HCT116 (cell line): ENCODE data around the gene PPP2R5D. TPM values are rescaled to one million over a fixed set of nuclear protein-coding genes. Genes with fewer than 3 reads are reported as not detected.

Experiments
- ATAC-seq: fragments of 200-7000 bp; cut with Tn5 transposase; 2 replicates; pipeline ENCODE4 v1.9.1; 2020; ENCODE audit warnings: mild to moderate bottlenecking, moderate library complexity
- BruUV-seq: library from RNA; stranded (reverse); fragments of 400-500 nt; replicated peaks from 2 replicates; lab custom pipeline; 2021; lab: Mats Ljungman, UMichigan
- CTCF ChIA-PET: fragments of 300-600 bp; sonication (Branson Sonifier 250); formaldehyde crosslinking; loops from one replicate; lab custom pipeline; 2021; ENCODE audit warnings: antibody characterized with exemption; lab: Charles Lee
- POLR2A ChIA-PET: fragments of 300-600, 350-600 bp; sonication (Branson Sonifier 250); formaldehyde crosslinking; loops from one replicate; lab custom pipeline; 2021; ENCODE audit warnings: antibody characterized with exemption; lab: Charles Lee
- RAD21 ChIA-PET, 2 experiments: fragments of 300-600 bp; sonication (Branson Sonifier 250); formaldehyde crosslinking; loops; one replicate each; lab custom pipeline; 2023; ENCODE audit warnings: low total read pairs in 2 of 2; ENCODE audit not compliant: uncharacterized antibody in 2 of 2, unreplicated experiment in 2 of 2, low non-redundant PET in 1 of 2; lab: Charles Lee
- DNase-seq: peaks from one replicate; pipeline ENCODE4 v3.0.0-alpha.2; 2010; ENCODE audit warnings: low read depth, low spot score
- H2AFZ ChIP-seq: fragments of 200-600 bp; shearing (Covaris generic), sonication (generic); 2 replicates; pipeline ENCODE4 v1.6.1; 2017; ENCODE audit warnings: low read depth, mixed run types, mixed read lengths, antibody characterized with exemption, low read length; ENCODE audit not compliant: poor library complexity, severe bottlenecking
- H3K27ac ChIP-seq: 2 replicates; pipeline ENCODE4 v1.5.1; 2012; ENCODE audit warnings: low read depth, low read length
- H3K27me3 ChIP-seq: fragments of 200-600 bp; sonication (generic); 2 replicates; pipeline ENCODE4 v1.6.1; 2016; ENCODE audit warnings: mixed run types, low read length, mixed read lengths; ENCODE audit not compliant: insufficient read depth
- H3K36me3 ChIP-seq, 2 experiments: fragments of 200-500 bp in 1 of 2; fragments of 200-600 bp in 1 of 2; sonication (Bioruptor generic) in 1 of 2; sonication (generic) in 1 of 2; 2 replicates each; pipeline versions ENCODE4 v1.5.1 to v1.6.1; 2014 to 2016; ENCODE audit warnings: low read length in 2 of 2, inconsistent platforms in 1 of 2, mixed read lengths in 1 of 2, mixed run types in 1 of 2; ENCODE audit not compliant: insufficient read depth in 2 of 2, control insufficient read depth in 1 of 2
- H3K4me1 ChIP-seq, 2 experiments: fragments of 200-600 bp in 1 of 2; sonication (generic) in 1 of 2; 2 replicates each; pipeline versions ENCODE4 v1.5.1 to v1.6.1; 2012 to 2017; ENCODE audit warnings: low read length in 2 of 2, inconsistent platforms in 1 of 2, mild to moderate bottlenecking in 1 of 2, mixed read lengths in 1 of 2, mixed run types in 1 of 2, moderate library complexity in 1 of 2; ENCODE audit not compliant: insufficient read depth in 2 of 2, control insufficient read depth in 1 of 2
- H3K4me2 ChIP-seq: fragments of 200-600 bp; sonication (generic); 2 replicates; pipeline ENCODE4 v1.6.1; 2017; ENCODE audit warnings: mixed run types, low read length, mixed read lengths
- H3K4me3 ChIP-seq, 2 experiments: fragments of 200-600 bp in 1 of 2; sonication (generic) in 1 of 2; replicated peaks in 1 of 2; 2 replicates each; pipeline ENCODE4 v1.5.1; 2011 to 2016; ENCODE audit warnings: low read length in 2 of 2, control low read depth in 1 of 2, low read depth in 1 of 2, mild to moderate bottlenecking in 1 of 2, mixed read lengths in 1 of 2, mixed run types in 1 of 2
- H3K79me2 ChIP-seq: fragments of 200-600 bp; sonication (generic); 2 replicates; pipeline ENCODE4 v1.6.1; 2017; ENCODE audit warnings: mild to moderate bottlenecking, mixed run types, low read length, moderate library complexity, mixed read lengths; ENCODE audit not compliant: insufficient read depth
- H3K9ac ChIP-seq: fragments of 200-600 bp; sonication (generic); 2 replicates; pipeline ENCODE4 v1.6.1; 2016; ENCODE audit warnings: low read length, mixed read lengths
- H3K9me2 ChIP-seq: fragments of 200-600 bp; sonication (generic), shearing (Covaris generic); 2 replicates; pipeline ENCODE4 v1.6.1; 2017; ENCODE audit warnings: mixed run types, mild to moderate bottlenecking, moderate library complexity; ENCODE audit not compliant: insufficient read depth
- H3K9me3 ChIP-seq, 2 experiments: fragments of 200-500 bp in 1 of 2; fragments of 200-600 bp in 1 of 2; sonication (Bioruptor generic) in 1 of 2; sonication (generic) in 1 of 2; 2 replicates each; pipeline ENCODE4 v1.6.1; 2014 to 2017; ENCODE audit warnings: low read length in 2 of 2, mixed read lengths in 2 of 2, inconsistent platforms in 1 of 2, low read depth in 1 of 2, mild to moderate bottlenecking in 1 of 2, mixed run types in 1 of 2, moderate library complexity in 1 of 2; ENCODE audit not compliant: control insufficient read depth in 1 of 2, insufficient read depth in 1 of 2
- H4K20me1 ChIP-seq: fragments of 200-600 bp; sonication (generic), shearing (Covaris generic); 2 replicates; pipeline ENCODE4 v1.6.1; 2017; ENCODE audit warnings: mixed run types, mild to moderate bottlenecking, moderate library complexity; ENCODE audit not compliant: insufficient read depth
- CEBPB ChIP-seq: IDR thresholded peaks from 2 replicates; pipeline ENCODE4 v1.6.1; 2012; ENCODE audit warnings: low read depth
- EGR1 ChIP-seq: IDR thresholded peaks from 2 replicates; pipeline ENCODE4 v1.6.1; 2012; ENCODE audit warnings: low read depth
- ELF1 ChIP-seq: IDR thresholded peaks from 2 replicates; pipeline ENCODE4 v1.6.1; 2012; ENCODE audit warnings: low read depth, borderline replicate concordance
- EZH2phosphoT487 ChIP-seq: fragments of 200-600 bp; IDR thresholded peaks from 2 replicates; pipeline ENCODE4 v1.6.1; 2018; ENCODE audit warnings: antibody characterized with exemption, borderline replicate concordance
- FOSL1 ChIP-seq: IDR thresholded peaks from 2 replicates; pipeline ENCODE4 v1.6.1; 2012; ENCODE audit warnings: low read depth
- JUND ChIP-seq: IDR thresholded peaks from 2 replicates; pipeline ENCODE4 v1.6.1; 2012
- POLR2A ChIP-seq: IDR thresholded peaks from 2 replicates; pipeline ENCODE4 v1.7.0; 2011; ENCODE audit warnings: borderline replicate concordance; ENCODE audit not compliant: insufficient read depth, insufficient read length; ENCODE audit errors: extremely low read depth
- RAD21 ChIP-seq: IDR thresholded peaks from 2 replicates; pipeline ENCODE4 v1.6.1; 2012; ENCODE audit warnings: low read depth, mild to moderate bottlenecking
- SP1 ChIP-seq: IDR thresholded peaks from 2 replicates; pipeline ENCODE4 v1.6.1; 2012; ENCODE audit warnings: low read depth
- SRF ChIP-seq: IDR thresholded peaks from 2 replicates; pipeline ENCODE4 v1.6.1; 2012; ENCODE audit warnings: low read depth
- TCF7L2 ChIP-seq: IDR thresholded peaks from 2 replicates; pipeline ENCODE4 v1.7.0; 2011; ENCODE audit warnings: borderline replicate concordance, inconsistent platforms; ENCODE audit not compliant: insufficient read depth, insufficient read length; ENCODE audit errors: extremely low read depth
- ZFX ChIP-seq: fragments of 450-650 bp; IDR thresholded peaks from 2 replicates; pipeline ENCODE4 v1.6.1; 2017
- intact Hi-C: fragments of 100-400 bp; cut with micrococcal nuclease; formaldehyde crosslinking; loops from 2 replicates; pipeline ENCODE4 v1.10.0; 2022
- total RNA-seq: library from RNA; stranded (reverse); gene quantifications from one replicate; pipeline ENCODE4 v1.2.1, GENCODE V29; 2021; ENCODE audit not compliant: unreplicated experiment
- TF ChIP-seq, protein P1 (sequence below): IDR thresholded peaks from 2 replicates; pipeline ENCODE4 v1.6.1; 2012; ENCODE audit warnings: low read depth
- TF ChIP-seq, protein P2 (sequence below): IDR thresholded peaks from 2 replicates; pipeline ENCODE4 v1.6.1; 2012
- TF ChIP-seq, protein P3 (sequence below): IDR thresholded peaks from 2 replicates; pipeline ENCODE4 v1.6.1; 2011; ENCODE audit warnings: mild to moderate bottlenecking, low read length, moderate library complexity; ENCODE audit not compliant: insufficient replicate concordance; ENCODE audit errors: extremely low read depth
- TF ChIP-seq, protein P4 (sequence below): IDR thresholded peaks from 2 replicates; pipeline ENCODE4 v1.6.1; 2012
- TF ChIP-seq, protein P5 (sequence below), 3 experiments: fragments of 200-600 bp in 1 of 3; sonication (generic) in 1 of 3; IDR thresholded peaks in 2 of 3; conservative IDR thresholded peaks in 1 of 3; 2 replicates each; pipeline ENCODE4 v1.5.1; 2012 to 2017; ENCODE audit warnings: low read depth in 2 of 3, low read length in 2 of 3, antibody characterized with exemption in 1 of 3, borderline replicate concordance in 1 of 3, control low read depth in 1 of 3, mild to moderate bottlenecking in 1 of 3, mixed read lengths in 1 of 3, mixed run types in 1 of 3, moderate library complexity in 1 of 3; ENCODE audit not compliant: insufficient read depth in 1 of 3

The PPP2R5D gene
- total RNA-seq, 1 experiment from 2014 or later = 49.6 TPM

DNA sequence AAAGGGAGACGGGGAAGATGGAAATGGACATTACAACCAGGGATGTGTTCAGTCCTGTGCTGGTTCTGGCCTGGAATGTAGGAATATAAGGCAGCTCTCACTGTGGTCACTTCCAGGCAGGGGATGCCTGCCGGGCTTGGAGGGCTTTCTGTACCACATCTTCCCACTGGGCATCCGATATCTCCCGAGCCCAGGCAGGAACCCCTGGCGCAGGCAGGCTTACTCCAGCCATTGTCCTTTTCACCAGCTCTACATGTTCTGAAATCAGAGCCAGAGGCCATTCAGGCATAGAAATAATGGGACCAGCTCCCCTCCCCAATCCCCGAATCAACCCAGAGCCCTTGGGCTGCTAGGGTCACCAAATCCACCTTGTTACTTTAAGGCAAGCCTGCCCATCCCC lies 28.0 kb downstream of the PPP2R5D start:
- TF ChIP-seq, protein P1, sequence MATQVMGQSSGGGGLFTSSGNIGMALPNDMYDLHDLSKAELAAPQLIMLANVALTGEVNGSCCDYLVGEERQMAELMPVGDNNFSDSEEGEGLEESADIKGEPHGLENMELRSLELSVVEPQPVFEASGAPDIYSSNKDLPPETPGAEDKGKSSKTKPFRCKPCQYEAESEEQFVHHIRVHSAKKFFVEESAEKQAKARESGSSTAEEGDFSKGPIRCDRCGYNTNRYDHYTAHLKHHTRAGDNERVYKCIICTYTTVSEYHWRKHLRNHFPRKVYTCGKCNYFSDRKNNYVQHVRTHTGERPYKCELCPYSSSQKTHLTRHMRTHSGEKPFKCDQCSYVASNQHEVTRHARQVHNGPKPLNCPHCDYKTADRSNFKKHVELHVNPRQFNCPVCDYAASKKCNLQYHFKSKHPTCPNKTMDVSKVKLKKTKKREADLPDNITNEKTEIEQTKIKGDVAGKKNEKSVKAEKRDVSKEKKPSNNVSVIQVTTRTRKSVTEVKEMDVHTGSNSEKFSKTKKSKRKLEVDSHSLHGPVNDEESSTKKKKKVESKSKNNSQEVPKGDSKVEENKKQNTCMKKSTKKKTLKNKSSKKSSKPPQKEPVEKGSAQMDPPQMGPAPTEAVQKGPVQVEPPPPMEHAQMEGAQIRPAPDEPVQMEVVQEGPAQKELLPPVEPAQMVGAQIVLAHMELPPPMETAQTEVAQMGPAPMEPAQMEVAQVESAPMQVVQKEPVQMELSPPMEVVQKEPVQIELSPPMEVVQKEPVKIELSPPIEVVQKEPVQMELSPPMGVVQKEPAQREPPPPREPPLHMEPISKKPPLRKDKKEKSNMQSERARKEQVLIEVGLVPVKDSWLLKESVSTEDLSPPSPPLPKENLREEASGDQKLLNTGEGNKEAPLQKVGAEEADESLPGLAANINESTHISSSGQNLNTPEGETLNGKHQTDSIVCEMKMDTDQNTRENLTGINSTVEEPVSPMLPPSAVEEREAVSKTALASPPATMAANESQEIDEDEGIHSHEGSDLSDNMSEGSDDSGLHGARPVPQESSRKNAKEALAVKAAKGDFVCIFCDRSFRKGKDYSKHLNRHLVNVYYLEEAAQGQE = no peak
- no peak for TF ChIP-seq ZFX
- no peak for TF ChIP-seq EGR1
- TF ChIP-seq RAD21 = no peak
- TF ChIP-seq SRF = no peak
- no peak for TF ChIP-seq JUND
- no peak for TF ChIP-seq CEBPB
- no peak for TF ChIP-seq EZH2phosphoT487
- TF ChIP-seq, protein P2, sequence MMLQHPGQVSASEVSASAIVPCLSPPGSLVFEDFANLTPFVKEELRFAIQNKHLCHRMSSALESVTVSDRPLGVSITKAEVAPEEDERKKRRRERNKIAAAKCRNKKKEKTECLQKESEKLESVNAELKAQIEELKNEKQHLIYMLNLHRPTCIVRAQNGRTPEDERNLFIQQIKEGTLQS = no peak
- TF ChIP-seq, protein P3, sequence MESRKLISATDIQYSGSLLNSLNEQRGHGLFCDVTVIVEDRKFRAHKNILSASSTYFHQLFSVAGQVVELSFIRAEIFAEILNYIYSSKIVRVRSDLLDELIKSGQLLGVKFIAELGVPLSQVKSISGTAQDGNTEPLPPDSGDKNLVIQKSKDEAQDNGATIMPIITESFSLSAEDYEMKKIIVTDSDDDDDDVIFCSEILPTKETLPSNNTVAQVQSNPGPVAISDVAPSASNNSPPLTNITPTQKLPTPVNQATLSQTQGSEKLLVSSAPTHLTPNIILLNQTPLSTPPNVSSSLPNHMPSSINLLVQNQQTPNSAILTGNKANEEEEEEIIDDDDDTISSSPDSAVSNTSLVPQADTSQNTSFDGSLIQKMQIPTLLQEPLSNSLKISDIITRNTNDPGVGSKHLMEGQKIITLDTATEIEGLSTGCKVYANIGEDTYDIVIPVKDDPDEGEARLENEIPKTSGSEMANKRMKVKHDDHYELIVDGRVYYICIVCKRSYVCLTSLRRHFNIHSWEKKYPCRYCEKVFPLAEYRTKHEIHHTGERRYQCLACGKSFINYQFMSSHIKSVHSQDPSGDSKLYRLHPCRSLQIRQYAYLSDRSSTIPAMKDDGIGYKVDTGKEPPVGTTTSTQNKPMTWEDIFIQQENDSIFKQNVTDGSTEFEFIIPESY = no peak
- no peak for TF ChIP-seq ELF1
- TF ChIP-seq, protein P4, sequence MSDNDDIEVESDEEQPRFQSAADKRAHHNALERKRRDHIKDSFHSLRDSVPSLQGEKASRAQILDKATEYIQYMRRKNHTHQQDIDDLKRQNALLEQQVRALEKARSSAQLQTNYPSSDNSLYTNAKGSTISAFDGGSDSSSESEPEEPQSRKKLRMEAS = no peak
- no peak for TF ChIP-seq FOSL1
- no peak for TF ChIP-seq TCF7L2
- TF ChIP-seq, protein P5, sequence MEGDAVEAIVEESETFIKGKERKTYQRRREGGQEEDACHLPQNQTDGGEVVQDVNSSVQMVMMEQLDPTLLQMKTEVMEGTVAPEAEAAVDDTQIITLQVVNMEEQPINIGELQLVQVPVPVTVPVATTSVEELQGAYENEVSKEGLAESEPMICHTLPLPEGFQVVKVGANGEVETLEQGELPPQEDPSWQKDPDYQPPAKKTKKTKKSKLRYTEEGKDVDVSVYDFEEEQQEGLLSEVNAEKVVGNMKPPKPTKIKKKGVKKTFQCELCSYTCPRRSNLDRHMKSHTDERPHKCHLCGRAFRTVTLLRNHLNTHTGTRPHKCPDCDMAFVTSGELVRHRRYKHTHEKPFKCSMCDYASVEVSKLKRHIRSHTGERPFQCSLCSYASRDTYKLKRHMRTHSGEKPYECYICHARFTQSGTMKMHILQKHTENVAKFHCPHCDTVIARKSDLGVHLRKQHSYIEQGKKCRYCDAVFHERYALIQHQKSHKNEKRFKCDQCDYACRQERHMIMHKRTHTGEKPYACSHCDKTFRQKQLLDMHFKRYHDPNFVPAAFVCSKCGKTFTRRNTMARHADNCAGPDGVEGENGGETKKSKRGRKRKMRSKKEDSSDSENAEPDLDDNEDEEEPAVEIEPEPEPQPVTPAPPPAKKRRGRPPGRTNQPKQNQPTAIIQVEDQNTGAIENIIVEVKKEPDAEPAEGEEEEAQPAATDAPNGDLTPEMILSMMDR (IDR thresholded peaks at IDR 0.05 in 2 of 3, conservative IDR thresholded peaks at IDR 0.05 in 1 of 3; ENCODE audit: borderline replicate concordance in 1 of 3, insufficient read depth in 1 of 3, low read depth in 2 of 3, low read length in 2 of 3) = no peak
- TF ChIP-seq SP1 = no peak
- no peak for TF ChIP-seq POLR2A
- ChIA-PET RAD21 (no interaction called here), POLR2A (no interaction called here), CTCF (no interaction called here)
- no peaks in the 10 kb centered on the region for H3K27me3 ChIP-seq
- peak overlapping the region; percentile 52; the same call in 1 of the 2 replicates for H3K27ac ChIP-seq
- H3K79me2 ChIP-seq = peaks cover 46% of the 10 kb centered on the region
- intact Hi-C loops = loop anchor here (5.0 kb wide), 2 partner anchors 45 to 255 kb away; partner anchors contain the start of genes KLC4 and MRPL2
- peaks cover 34 to 37% of the 10 kb centered on the region in 2 experiments; a peak in 3 of 4 replicates for H3K36me3 ChIP-seq
- DNase-seq (no peak), ATAC-seq (no peak)
- H3K4me2 ChIP-seq = peak overlapping the region; percentile 79
- H3K9ac ChIP-seq = peak overlapping the region; percentile 84
- no TSS peak for BruUV-seq
- peaks cover 7 to 20% of the 10 kb centered on the region in 2 experiments; a peak in 2 of 4 replicates for H3K4me1 ChIP-seq
- peak overlapping the region; percentile 91 to 99 for H3K4me3 ChIP-seq
- no peaks in the 10 kb centered on the region for H3K9me2 ChIP-seq
- no peak overlapping the region for H2AFZ ChIP-seq
- H4K20me1 ChIP-seq = no peaks in the 10 kb centered on the region
- H3K9me3 ChIP-seq = no peaks in the 10 kb centered on the region
